ENCODE results near the gene TTC4.

TTC4 gene

DNA sequence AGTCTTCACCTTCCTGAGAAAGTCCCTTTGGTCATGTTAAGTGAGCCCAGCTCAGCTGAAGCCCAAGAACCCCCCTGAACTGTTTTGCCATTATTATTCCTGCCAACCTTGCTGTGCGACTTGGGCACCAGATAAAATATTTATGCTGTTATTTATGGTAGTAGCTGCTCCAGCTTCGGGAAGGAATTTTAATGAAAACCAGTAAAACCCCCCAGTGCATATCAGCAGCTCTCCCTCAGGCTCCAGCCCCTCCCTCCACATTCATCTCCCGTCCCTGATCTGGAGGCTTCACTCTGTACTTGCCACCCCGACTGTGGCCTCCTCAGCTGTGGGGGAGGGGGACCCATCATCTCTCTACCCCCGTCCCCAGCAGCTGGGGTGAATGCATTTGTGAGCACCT is 72.8 kb downstream of the TTC4 start:
- no peak for FAIRE-seq

DNA sequence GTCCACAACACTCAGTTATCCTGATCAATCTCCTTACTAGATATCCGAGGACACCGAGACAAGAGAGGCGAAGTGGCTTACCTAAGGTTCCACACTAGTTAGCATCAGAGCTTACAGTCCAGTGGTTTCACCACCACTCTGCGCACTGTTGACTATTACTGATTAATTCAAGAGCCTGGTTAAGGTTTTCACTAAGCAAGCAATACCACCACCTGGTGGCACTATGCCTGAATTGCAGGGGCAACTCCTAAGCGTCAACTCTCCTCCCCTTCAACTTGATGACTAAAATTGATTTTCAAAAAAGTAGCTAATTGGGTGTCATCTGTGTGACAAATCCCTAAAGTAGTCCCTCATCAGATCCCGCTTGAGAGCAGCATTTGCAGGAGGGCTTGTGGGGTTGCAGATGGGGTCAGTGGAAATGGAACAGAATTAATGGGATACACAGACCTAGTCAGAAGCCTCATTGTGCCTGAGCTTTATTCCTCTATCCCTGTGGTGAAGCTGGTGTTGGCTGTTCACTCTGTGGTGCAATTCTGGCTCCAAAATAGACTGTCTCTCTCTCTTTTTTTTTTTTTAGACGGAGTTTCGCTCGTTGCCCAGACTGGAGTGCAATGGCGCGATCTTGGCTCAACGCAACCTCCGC is 76.3 kb downstream of the TTC4 start:
- no peak for FAIRE-seq
